Head of caudate nucleus (tissue), 42 donors: ENCODE measurements around the gene FGFR2.
A peak's percentile ranks its signal among the peaks of the same experiment; 100 is the strongest.

Source experiments
- DNase-seq, 42 donors: peaks; one replicate each; pipeline versions ENCODE4 v3.0.0 to v3.0.0-alpha.2; 2020 to 2021; ENCODE audit warnings: mixed read lengths in 7 of 42
- intact Hi-C: fragments of 100-400 bp; cut with DNase I; formaldehyde crosslinking; loops from one replicate; pipeline ENCODE4 v1.15.0; 2022

FGFR2 gene

DNA sequence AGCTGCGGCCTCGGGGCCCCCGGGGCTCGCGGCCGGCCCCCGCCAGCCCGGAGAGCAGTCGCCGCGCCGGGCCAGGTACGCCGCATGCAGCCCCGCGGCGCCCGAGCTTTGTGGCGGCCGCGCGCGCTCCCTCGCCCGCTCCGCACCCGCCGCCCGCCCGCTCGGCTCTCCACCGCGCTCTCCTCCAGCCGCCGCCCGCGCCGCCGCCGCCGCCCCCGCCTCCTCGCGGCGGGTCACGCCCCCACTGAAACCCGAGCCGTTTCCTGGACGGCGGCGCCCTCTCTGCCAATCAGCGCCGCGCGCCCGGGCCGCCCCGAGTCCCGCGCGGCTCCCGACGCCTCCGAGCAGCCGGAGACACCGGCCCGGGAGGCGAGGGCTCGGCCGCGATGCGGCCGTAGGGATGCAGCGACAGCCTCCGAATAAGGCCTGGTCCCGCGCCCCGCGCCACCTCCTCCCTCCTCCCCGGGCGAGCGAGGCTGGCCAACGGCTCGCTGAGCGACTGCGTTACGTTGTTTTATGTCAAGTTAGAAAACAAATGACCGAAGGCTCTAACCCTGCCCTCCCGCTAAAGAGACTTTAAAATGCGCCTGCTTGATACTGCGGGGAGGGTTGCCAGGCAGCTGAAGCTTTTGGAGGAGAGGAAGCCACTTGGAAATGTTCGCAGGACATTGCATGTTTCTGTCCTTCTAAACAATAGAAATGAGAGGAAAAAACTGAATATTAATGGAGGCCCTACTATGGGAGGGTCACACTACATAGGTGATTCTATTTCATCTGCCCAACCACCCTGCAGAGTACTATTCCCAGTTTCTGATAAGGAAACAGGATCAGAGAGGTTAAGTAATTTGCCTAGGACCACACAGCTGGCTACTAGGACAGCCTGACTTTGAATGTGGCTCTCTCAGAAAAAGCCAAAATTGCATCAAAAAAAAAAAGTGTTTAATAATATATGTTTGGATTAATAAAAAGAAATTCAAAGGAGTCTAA, at the start of gene FGFR2:
Gene FGFR2, minus strand, starts transcription at position 182 of the 987 bp plus-strand sequence. CDS start 4,627 bp downstream, outside the sequence.
- intact Hi-C loops = loop anchor here (5.0 to 10.0 kb wide), 3 partner anchors 66 to 651 kb away; no protein-coding TSS in a partner anchor

DNA sequence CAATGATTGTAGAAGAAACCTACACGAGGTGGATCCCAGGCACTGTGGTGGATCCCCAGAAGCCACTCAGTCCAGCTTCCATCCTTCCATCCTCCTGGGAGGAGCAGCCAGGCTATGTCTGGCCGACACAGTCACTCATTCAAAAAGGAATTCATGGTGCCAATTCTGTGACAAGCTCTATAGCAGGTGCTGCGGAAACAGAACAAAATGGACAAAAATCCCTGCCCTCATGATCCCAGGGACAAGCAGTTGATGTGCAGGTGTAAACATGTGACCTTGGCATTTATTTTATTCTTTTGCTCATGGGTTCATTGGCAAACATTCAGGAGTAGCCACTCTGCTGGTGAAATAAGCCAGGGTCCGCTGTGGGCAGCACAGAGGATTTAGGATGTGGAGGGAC, 49.2 kb upstream of the FGFR2 start:
- intact Hi-C loops = no loop called here
- DNase-seq = peak in 2 of 42 donors; percentile 23 to 28

More for the DNA sequence above, at the start of gene FGFR2:
- peak; percentile 44 to 93 (median 82) for DNase-seq

DNA sequence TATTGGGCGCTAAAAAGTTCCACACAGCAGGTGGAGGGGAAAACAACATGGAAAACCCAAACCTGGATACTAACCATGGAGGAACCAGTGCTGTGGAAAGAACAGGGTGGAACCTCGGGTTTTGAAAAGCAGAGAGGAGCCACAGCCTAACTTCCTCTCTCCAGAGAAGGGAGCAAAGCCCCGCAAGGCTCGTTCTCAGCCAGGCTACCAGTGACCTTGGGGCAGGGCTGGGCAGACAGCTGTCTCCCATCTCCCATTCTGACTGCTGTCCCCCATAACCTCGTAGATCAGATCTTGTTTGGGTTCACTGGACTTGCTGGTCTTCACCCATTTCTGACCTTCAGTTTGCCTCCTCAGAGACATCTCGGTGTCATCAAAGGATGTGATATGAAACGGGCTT, 47.5 kb upstream of the FGFR2 start:
- DNase-seq = no peak
- intact Hi-C loops = no loop called here

DNA sequence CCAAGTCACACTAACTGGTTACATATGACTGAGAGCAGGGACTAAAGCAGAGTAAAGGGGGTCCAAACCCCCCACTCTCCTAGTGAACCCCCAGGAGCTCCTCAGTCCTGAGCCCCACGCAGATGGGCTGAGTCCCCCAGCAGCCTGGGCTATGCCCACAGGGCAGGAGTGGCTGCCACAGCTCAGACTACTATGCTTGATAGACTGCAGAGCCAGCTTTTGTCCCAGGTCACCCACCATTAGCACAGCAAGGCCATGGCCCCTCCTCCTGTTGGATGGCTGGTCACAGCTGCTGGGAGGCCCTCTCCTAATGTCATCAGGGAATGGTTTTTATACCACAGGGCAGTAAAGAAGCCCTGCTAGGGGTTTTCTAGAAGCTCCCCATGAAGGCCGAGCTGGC, 46.3 kb upstream of the FGFR2 start:
- DNase-seq = no peak
- intact Hi-C loops = no loop called here

DNA sequence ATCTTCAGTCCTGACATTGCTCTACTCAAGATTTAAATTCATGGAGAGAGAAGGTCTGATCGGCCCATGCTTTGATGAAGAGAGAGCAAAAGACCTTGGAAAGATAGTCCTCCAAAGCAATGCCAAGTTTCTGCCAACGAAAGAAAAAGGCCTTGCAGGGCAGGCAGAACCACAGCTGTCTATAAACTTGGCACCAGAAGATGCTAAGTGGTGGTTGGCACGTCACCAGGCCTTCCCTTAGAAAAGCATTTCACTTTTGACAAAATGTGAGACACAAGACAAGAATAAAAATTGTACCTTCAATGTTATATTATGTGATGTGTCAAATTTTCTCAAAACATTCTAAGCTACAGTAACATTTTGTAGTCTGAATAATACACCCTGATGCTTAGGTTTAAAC, 42.0 kb upstream of the FGFR2 start:
- DNase-seq = no peak
- intact Hi-C loops = no loop called here

DNA sequence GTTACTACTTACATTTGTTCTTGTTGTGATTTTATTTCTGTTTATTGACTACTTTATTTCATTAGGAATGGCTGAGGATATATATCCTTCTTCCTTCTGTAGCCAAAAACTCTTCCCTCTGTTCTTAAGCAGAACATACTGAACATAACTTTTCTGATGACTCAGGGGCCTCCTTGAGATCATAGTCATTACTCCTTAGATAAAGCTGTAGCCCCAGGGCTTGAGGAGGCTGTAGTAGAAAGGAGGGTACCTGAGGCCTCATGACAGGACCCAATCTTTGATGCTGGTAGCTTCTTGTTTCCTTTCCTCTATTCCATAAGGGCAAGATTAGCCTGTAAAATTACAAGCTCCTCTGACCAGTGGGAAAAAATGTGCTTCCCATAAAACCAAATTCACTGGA, 41.2 kb upstream of the FGFR2 start:
- DNase-seq = no peak
- intact Hi-C loops = no loop called here

DNA sequence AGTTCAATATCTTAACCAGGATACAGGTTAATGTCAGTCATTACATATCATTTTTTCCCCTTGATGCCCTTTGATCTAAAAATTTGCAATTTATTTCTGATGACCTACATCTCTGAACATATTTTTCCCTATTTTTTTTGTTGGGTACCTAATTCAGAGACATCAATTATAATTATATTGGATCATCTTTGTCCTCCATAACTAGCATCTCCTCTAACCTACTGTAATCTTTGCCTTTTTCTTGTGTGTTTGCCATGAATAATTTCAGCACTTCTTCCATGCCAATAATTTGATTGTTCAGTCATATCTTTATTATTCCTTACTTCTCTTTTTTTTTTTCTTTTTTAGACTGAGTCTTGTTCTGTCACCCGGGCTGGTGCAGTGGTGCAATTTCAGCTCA, 39.2 kb upstream of the FGFR2 start:
- intact Hi-C loops = no loop called here

DNA sequence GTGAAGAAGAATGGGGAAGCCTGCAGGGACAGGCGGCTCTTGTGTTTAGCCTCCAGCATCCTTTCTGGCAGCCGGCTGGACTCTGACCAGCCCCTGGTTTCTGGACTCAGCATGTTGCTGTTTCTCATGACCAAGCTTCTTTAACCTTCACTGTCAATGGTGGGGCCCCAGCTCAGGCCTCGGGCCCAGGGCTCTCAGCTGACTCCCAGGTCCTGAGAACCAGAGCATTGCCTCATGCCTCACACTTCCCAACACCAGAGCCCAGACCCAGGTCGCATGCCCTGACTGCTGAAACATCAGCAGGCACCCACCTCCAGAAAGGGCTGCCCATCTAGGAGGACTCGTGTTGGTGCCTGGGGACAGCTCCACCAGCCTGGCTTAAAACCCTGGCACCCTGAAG, 34.8 kb upstream of the FGFR2 start:
- intact Hi-C loops = no loop called here

More for the DNA sequence above, 39.2 kb upstream of the FGFR2 start:
- no peak for DNase-seq

DNA sequence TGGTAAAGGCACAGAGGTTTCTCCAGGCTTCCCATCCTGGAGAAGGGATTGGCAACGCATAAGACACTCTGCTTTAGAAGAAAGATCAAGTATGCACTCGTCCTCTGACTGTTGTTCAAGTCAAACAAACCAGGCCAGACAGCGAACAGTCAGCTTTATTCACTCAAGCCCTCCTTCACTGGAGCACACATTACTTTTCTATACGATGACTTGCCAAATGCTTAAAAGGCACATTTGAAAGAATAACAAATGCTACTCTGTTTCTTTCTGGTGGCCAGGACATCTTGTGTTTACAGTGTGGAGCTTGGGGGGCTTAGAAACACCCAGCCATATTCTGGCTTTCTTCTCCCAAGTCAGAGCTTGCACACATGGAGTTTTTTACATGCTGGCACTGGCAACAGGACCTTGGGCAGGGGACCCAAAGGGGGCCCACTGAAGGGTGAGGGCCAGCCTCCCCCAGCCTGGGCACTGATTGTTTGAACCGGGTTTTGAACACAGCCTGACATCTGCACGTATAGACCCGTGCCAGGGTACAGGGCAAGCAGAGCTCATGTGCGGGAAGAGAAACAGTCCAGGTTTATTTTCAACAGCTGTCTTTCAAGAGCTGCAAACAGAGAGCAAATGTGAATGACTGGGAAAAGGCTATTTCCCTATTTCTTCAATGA, 33.3 kb upstream of the FGFR2 start:
- intact Hi-C loops = no loop called here
- DNase-seq = no peak

More for the DNA sequence above, 34.8 kb upstream of the FGFR2 start:
- DNase-seq = no peak

DNA sequence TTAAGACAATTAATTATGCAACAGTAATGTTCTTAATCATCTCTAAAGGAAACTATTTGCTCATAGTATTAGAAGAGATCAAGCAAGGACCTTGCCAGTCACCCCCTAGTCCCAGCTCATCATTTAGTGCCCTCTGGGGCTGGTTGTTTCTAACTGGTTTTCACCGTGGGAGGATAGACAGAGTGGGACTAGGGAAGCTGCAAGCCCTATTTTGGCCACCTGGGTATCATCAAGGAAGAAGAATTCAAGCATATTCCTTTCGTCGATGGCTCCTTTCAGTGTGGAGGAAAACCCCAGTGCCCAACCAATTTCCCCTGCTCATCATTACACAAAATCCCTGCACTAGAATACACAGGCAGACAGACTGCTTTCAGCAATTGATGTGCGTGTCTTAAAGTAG, 30.6 kb upstream of the FGFR2 start:
- DNase-seq = no peak
- intact Hi-C loops = no loop called here

DNA sequence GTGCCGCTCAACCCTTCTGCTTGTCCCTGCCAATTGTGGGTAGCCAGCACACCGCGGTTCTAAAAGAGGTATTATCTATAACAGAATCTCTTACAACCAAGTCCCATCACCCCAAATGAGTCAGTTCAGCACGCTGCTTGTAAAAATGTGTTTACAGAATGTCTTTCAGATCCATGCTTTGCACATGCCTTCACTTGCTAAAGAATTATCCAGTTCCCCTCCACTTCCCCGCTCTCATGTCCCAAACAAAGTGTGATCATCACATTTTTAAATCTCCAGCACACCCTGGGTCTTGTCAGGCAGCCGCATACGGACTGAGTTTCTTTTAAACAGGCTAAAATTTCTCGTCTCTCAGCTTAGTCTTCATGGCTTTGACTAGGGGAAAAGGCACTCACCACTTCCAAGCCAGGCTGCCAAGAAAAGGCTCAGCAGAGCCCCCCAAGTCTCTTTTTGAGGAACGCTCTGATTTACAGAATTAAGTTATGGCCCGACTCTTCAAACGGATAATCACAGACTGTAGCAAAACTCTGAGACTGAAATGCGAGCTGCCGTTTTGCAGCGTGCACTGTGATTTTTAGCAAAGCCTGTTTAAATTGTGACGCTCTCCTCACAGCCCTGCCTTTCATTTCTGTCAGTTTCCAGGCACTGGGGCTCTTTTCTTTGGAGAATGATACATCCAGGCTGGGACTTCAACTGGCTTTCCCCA, 29.8 kb upstream of the FGFR2 start:
- no peak for DNase-seq
- intact Hi-C loops = no loop called here

DNA sequence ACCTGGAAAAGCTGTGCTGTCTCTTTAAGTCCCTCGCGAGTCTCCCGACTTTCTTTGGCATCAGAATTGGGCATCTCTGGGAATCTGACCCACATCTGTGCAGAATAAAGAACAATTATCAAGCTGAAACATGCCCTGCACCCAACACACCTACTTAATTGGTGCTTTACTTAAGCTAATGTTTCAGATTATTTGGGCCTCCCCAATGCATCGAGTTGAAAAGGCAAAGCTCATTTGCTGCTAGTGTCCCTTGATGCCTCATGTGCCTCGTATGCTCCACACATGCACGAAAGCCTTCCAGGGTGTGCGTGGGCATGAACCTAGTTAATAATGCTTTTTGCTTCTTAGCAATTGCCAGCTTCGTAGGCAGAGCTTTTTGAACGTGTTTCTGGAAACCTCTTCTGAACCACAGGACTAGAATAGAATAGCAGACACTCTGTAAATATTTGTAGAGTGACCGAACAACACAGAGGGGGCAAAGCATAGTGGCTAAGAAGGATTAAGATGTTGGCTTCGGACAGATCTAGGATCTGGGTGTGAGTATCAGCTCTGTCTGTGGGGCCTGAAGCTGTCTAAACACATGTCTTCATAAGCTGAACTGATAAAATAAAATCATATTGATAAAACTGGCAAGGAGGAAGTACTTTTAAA, 26.7 kb upstream of the FGFR2 start:
- peak in 17 of 42 donors; percentile 26 to 79 (median 58) for DNase-seq
- intact Hi-C loops = no loop called here

DNA sequence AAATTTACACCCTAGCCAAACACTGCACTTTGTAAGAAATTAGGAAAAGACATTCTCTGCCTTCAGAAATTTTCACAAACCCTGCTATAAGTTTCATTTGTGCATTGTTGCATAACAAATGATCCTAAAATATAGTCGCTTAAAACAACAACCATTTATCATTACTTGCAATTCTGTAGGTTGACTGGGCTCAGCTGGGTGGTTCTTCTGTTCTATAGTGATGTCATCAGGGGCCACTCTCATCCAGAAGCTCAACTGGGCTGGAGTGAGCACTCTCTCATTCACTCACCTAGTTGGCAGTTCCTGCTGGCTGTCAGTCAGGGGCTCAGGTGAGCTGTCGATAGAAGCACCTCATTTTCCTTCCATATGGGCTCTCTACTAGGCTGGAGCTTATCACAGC, 20.7 kb upstream of the FGFR2 start:
- no peak for DNase-seq
- intact Hi-C loops = no loop called here

DNA sequence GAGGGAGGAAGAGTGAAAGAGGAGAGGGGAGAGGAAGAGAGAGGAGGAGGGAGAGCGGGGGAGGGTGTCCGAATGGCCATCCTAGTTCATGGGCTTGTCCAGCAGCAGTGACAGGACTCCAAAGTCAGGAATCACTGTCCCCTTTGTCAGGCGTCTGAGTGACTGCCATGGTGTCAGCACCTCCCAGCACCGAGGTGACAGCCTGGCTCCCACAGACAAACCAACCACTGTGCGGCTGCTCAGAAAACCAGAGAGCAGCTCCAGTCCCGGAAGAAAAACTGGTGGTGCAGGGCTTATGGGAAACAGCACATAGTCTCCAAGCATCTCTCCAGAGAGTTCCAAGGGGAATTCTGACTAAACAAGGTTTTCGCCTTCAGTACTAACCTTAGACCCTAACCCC, 18.9 kb upstream of the FGFR2 start:
- intact Hi-C loops = no loop called here
- DNase-seq = peak; percentile 19 to 91 (median 68)

DNA sequence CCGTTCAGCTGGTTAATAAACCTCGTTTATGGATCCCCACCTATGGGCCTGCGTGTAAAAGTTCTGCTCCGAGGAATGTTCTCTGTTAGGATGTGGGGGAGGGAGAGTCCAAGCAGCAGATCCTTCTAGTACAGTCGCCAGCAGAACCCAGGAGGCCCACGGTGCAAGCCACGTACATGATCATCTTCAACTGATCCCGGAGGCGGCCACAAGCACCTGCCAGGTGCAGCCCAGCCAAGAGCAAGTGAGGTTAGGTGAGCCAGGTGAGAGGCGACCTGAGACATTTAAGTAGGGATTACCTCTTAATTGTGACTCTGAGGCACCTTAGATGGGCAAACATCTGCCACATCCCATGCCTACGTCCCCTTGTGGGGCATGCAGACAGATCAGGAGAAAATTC, 18.0 kb upstream of the FGFR2 start:
- DNase-seq = no peak
- intact Hi-C loops = no loop called here

DNA sequence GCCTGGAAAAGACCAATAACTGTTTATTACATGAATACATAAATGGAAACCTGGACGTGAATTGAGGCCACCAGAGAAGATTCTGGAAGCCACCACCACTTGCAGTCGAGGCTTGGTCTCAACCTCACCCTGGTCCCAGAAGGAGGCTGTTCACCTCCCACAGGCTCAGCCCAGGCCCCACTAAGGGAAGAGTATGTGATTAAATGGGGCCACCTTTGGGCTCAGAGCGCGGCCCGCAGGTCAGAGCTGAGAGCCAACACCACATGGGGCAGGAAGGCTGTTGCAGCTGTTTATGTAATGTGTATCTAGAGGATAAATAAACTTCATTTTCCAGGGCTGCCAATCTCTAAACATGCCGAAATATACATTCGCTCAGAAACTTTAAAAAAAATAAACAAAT, 17.6 kb upstream of the FGFR2 start:
- DNase-seq = no peak
- intact Hi-C loops = no loop called here

DNA sequence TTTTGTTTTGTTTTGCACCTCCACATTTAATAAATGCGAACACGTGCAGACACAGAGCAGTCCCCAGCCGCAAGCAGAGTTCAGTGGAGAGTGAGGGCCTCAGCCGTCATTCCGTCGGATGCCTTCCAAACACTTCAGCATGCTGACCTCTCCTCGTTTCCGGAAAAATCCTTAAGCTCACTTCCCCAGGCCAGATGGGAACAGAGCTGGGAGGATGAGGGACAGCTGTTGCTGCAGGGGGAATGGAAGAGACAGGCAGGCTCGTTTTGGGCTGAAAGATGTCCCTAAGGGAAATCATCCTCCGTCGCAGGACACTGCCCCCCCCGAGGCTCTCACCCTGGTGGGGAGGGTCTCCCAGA, 17.2 kb upstream of the FGFR2 start:
- intact Hi-C loops = no loop called here
- DNase-seq = no peak

DNA sequence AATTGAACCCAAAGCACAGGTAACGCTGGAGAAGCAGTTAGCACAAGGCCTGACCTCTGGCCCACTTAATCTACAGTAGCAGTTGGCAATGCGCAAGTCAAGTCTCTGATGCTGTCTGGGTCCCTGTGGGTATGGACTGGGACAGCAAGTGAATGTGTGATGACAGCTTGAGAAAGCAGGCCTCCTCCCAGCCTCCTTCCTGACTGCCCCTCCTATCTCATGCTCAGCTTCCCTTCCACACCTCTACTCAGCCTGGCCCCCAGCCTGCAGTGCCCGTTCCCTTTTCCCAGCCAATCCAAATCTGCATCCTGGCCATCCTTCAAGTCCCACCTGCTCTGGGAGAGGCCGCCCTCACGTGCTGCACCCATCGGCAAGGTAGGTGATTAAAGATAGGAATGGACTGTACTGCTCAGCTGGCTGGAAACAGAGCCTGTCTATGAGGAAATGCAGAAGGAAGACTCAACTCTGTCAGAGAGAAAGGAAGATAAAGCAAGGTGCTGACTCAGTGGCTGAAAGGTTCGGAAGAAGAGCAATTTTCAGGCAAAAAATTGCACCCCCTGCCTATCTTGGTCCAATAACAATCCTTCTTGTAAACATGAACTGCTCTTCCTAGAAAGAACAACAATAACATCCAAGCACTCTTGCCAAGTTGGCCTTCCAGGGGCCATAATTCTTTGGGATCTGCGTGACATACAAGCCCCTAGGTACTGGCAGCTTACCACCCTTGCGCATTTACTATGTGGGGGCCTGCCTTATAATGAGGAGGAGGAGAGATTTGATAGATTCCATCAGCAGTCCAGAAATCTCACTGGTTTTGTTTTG, 16.6 kb upstream of the FGFR2 start:
- DNase-seq = no peak
- intact Hi-C loops = no loop called here
